Stimulated activated CD4-positive, alpha-beta T cell treated with anti-CD3 and anti-CD28 coated beads, TNF-alpha, amount 100 ng/mL, for 48 hours (primary cell): Measurements from ENCODE around the gene ATG101.
A peak's percentile ranks its signal among the peaks of the same experiment; 100 is the strongest.

ENCODE experiments used
- DNase-seq, 3 donors: peaks; one replicate each; pipeline ENCODE4 v3.0.0-alpha.2; 2020; ENCODE audit warnings: low read depth in 3 of 3

ATG101 gene, protein sequence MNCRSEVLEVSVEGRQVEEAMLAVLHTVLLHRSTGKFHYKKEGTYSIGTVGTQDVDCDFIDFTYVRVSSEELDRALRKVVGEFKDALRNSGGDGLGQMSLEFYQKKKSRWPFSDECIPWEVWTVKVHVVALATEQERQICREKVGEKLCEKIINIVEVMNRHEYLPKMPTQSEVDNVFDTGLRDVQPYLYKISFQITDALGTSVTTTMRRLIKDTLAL

DNA sequence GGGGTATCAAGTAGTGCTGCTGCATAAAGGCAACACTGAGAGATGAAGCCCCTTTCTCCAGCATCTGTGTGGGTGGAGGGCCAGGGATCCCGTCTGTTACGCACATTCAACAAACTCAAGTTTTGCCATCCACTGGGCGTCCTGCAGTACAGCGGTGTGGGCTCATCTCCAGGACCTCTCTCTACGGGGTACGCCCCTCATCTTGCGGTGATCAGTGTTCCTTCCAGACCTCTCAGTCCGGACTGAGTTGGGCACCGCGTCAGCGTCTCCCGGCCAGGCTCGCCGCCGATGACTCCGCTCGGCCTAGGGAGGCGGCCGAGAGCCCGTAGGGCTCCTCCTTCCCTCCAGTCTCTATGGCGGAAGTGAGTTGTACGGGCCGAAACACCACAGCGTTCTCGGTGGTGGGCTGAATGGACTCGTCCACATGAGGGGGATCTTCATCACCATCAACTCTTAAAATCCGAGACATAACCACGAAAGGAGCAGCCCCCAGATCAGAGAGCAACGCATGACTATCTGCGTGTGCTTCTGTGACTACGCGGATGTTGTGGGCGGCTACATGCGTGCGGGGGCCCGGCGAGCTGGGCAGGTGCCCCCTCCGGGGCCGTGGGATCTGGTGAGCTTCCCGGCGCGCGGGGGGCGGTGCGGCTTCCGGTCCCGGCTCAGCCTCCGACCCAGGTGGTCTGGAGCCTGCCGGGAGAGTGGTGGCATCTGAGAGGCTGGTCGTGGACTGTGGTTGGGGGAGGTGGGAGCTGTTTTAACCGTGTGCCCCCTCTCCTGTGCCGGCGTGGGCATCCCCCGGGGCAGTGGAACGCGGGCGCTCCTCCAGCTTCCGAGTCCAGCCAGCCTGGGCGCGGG lies at the start of gene ATG101:
Gene ATG101, plus strand, starts transcription at position 652 of the 858 bp plus-strand sequence. CDS start 3,673 bp downstream, outside the sequence.
- peak; percentile 79 to 82 (median 79) for DNase-seq

DNA sequence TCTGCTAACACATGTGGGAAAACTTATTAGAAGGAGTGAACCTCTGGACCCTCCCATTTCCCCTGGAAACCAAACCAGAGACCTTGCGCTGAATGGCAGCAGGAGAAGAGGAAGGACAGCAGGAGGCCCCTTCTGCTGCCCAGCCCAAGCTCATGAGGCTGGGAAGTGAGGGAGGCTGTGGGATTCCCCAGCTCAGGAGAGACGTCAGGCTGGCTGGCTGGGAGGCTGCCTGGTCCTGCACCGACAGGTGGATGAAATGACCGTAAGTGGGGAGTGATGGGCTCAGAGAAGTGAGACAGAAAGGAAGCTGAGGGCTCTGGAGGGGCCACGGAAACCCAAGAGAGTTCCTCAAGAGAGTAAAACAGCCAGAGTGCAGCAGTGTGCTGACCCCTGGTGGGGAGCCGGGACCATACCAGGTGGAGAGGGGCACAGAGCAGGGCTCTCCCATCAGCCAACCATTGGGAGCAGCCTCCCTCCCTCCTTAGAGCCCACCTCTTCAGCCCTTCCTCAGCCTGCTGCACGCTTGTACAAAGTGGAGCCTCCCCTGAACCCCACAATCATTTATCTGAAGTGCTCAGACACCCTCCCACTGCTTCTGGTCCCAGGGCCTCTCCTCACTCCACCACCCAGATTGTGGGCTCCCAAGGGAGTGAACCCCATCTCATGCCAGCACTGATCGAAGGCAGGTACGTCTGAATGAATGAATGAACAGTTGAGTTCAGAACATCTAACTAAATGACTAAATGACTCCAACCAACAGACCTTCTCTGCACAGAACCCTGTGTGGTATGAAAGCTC lies 49.0 kb upstream of the ATG101 start:
- DNase-seq = peak; percentile 30 to 53 (median 44)

DNA sequence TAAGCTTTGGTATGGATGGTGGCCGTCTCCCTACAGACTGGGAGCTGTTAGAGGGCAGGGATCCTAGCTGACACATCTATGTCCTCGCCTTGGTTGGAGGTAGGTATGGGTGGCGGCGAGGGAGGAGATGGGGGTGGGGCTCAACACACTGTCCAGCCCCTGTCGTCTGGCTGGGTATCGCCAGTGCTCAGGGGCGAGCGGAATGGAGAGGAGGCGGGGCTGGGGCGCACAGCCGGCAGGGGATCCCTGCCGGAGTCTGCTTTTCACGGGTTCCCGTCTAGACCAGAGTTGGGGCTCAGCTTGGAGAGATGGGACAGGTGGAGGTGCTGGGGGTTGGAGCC lies 47.0 kb upstream of the ATG101 start:
- DNase-seq = no peak

DNA sequence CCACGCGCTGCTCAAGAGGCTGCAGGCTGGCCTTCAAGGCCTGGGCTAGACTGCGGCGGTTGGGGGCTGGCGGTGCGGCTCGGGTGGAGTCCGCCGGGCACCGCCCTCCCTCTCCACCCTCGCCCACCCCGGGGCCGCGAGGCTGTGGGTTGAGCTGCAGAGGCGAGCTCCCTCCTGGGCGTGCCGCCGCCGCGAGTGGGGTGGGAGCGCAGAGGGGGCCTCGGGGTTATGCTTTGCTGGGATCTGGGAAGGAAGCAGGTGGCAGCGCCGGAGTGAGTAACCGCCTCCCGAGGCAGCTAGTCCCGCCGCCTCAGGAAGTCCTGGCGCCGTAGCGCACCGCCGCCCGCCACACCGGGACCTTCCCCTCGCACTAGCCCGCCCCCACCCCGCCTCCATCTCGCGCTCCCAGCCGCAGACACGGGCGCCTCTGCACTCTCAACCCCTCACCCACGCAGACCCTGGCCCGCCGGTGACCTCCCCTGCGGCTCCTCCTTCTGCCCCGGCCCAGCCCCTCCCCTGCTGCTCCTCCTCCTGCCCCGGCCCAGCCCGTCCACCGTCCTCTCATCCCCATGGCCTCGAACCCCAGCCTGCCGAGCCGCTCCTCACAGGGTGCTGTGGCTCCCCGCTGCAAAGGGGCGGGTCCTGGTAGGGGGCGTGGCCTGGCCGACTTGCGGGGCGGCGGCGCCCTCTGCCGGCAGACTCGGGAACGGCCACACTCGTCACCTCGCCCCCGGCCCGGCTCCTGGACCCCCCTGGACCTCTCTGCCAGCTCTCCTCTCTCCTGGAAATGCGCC lies 46.4 kb upstream of the ATG101 start:
- peak; percentile 86 to 97 (median 89) for DNase-seq

DNA sequence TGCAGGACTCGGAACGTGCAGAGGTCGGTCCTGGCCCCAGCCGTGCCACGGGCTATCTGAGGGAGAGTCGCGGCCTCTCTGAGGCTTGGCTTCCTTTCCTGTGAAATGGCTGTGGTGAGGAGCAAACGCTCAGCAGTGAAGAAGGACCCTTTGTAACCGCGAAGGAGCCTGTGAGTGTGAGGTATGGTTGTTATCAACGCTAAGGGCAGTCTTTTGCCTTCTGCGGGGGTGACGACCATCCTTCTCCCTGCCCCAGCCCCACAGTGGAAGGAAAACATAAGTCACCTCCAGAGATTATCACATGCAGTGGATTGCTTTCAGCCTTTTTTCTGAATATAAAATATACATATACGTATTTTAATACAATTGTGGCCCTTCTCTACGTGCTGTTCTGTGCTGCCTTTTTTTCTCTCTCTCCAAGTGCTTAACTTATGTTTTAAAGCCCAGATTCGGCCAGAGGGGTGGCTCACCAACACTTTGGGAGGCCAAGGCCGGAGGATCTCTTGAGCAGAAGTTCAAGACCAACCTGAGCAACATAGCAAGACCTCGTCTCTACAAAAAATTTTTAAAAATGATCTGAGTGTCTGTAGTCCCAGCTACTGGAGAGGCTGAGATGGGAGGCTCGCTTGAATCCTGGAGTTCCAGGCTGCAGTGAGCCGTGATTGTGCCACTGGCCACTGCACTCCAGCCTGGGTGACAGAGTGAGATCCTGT lies 45.6 kb upstream of the ATG101 start:
- DNase-seq = no peak

DNA sequence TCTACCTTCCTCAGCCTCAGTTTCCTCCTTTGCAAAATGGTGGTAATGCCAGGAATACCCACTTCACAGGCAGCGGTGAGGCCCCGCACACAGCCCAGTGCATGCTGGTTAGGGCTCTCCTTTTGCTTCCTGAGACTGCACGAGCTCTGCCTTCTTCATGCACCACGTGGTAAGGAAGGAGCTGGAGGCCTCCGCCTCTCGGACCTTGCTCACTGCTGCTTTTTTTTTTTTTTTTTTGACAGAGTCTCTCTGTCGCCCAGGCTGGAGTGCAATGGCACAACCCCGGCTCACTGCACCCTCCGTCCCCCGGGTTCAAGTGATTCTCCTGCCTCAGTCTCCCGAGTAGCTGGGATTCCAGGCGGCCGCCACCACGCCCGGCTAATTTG lies 44.9 kb upstream of the ATG101 start:
- DNase-seq = peak; percentile 35 to 68 (median 46)

DNA sequence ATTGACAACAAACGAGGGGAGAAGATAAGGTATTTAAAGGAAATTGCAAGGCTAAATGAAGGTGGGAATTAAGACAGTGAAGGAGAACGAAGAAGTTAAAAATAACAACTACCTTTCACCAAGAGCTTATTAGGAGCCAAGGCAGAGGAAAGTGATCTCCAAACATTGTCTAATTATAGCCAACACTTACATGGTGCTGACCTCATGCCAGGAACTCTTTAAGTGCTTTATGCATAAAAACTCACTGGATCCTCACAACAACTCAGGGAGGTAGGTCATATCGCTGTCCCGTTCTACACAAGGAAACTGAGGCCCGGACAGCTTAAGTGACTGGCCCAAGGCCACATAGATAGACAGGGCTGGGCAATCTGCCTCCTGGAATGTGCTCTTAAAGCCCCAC lies 43.5 kb upstream of the ATG101 start:
- DNase-seq = no peak

DNA sequence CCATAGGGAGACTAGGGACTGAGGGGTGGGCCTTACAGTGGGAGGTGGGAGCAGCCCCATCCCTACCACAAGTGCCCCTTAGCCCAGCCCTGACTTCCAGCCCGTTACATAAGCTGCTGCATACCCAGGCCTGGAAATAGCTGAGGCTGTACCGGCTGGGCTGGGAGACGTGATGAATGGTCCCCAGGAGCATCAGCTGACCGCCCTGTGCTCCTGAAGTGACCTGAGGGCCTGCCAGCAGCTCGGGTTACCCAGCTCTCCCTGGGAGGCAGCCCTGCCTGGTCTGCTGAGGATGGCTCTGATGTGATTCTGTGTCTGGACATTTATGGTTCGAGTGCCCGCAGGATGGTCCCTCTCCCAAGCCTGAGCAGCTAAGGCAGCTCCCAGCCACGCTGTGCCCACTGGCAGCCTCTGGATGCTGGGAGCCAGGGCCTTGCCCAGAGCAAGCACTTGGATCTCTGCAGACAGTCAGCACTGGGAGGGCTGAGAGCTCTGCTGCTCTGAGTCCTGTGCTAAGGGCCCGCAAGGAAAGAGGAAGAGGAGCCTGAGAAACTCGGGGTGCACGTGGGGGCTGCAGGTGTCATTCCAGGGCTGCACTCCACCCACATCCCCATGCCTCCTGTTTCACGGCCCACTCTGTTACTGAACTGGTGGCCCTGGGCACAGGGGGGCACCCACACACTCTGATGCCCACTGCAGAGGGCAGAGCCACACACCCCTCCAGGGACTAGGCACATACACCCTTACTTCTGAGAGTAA lies 42.5 kb upstream of the ATG101 start:
- no peak for DNase-seq

DNA sequence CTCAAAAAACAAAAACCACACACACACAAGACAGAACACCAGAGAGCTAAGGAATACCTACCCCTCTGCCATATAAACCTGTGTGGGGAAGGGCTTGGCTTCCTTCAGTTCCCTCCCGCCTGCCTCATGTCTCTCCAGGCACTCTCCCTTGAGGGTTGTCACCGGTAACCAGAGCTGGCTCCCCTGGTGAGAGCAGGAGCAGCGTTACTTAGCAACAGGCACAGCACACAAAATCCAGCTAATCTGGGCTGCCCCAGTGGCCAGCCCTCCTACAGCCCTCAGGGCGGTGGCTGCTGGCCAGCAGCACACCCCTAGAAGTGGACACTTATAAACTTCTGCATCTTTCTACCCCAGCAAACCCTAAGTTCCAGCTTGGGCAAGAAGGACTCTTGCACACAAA lies 40.1 kb upstream of the ATG101 start:
- DNase-seq = no peak

DNA sequence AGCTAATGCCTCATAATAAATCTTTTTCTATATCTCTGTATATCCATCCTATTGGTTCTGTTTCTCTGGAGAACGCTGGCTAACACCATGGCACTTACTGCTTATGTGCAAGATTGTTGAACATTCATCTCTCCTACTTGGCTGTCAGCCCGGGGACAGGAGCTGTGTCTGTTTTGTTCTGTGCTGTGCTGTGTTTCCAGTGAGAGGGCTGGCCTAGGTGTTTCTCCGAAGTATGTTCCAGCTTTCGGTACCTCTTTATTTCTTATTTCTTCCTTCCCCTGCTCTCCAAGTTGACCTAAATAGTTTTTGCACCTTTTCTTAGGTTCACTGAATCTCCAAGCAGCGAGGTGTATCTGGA lies 37.4 kb upstream of the ATG101 start:
- no peak for DNase-seq

DNA sequence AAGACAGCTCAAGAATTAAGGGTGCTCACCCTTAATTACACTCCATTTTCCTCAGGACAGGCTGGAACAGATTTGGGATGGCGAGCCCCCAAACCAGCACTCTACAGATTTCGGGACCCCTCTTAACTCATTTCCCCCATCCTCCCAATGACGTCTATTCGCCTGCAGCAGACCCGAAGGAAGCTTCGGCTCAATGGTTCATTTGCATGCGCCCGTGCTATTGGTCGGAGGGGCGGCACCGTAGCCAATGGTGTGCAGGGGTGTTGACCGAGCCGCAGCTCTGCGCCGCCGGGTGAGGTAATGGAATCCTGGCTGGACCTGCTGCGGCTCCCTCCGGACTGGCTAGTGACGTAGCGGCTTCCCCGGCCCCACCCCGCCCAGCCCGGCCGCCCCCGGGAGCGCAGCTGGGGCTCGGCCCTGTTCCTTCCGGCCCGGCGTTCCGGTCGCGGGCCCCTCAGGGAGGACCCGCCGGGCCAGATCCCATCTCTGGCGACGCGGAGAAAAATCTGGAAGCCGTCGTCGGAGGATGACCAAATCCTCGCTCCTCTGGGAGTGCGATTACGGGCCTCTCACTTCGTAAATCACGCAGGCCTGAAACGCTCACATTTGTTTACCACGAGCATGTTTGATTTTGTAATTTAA lies 36.9 kb upstream of the ATG101 start:
- peak; percentile 79 to 88 (median 80) for DNase-seq

DNA sequence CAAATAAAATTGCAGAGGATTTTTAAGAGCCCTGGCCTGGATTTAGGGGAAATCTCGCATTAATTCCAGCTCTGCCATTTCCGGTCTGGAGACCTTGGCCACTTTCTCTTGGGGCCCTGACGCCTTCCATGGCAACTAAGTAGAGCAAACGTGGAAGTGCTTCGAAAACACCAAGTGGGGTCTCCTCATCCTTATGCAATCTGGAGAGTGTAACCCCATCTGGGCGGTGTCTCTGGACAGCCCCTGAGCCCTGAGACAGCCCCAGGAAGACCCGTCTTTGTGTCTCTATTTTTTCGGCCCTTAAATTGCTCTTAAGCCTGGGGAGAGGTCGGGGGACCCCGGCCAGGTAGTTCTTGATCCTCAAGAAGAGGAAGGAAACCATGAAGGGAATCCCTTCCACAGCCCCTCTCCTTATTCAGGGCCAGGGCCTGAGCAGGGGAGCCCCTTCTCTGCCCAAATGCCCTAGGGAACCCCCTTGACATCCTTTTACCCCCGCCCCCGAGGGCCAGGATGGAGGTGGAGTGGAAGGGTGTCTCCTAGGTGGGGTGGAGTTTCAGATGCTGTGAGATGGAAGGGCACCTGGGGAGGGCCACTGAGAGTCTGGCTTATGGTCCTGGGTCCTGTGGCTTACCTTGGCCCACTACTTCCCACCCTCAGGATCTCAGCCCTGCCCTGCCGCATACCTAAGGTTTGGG lies 36.2 kb upstream of the ATG101 start:
- no peak for DNase-seq

DNA sequence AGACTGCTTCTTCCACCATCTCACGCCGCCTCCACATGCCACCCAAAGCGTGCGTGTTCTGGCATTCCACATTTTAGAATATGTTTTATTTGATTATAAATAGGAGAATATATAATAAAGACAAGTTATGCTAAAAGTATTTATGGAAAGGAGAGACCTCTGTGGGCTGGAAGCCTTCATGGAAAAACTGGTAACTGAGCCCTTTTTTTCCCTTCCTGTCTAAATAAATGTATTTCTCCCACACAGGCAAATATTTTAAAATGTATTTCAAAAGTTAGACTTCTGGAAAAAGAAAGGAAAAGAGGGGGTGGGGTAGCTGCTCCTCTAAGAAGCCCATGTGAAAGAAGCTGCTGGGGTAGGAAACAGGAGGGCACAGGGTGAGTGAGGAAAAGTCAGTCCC lies 34.6 kb upstream of the ATG101 start:
- DNase-seq = no peak

DNA sequence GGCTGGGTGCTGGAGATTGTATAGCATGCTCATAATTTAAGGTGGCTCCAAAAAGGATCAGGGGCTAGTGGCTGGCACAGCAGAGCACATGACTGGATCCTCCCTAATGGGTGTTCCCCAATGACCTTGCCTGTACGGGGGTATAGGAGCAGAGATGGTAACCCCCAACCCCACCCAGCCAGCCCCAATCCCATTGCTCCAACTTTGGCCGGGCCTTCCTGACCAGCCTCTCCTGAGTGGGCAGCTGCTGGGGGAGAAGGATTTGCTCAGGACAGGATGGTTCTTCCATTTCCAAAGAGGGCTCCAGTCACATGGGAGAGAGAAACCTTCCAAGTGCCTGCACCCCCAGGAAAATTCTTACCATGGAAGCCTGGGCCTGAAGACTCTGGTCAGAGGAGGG lies 33.9 kb upstream of the ATG101 start:
- DNase-seq = no peak

DNA sequence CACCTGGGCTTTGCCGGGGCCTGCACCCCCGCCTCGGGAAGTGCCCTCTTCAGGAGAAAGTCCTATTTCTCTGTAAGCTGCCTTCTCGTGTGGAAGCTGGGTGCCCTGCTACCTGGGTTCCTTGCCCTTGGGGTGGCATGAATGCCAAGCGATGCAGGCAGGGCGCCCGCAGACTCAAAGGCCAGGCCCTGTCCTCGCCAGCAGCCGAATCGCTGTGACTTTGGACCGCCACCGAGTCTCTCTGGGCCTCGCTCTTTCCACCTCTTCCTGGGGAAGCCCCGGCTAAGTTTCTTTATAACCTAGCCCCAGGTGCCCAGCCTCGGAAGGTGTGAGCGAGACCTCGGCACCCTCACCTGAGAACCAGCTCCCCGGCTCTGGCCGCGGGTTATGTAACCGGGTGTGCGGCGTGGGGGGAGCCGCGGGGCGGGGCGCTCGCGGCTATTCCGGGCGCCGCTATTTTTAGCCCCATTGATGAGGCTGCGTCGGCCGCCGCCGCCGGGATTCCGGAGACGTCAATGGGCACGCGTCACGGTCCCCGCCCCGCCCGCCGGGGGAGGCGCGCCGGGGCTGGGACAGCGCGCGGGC lies 33.1 kb upstream of the ATG101 start:
- DNase-seq = peak; percentile 44 to 68 (median 54)

DNA sequence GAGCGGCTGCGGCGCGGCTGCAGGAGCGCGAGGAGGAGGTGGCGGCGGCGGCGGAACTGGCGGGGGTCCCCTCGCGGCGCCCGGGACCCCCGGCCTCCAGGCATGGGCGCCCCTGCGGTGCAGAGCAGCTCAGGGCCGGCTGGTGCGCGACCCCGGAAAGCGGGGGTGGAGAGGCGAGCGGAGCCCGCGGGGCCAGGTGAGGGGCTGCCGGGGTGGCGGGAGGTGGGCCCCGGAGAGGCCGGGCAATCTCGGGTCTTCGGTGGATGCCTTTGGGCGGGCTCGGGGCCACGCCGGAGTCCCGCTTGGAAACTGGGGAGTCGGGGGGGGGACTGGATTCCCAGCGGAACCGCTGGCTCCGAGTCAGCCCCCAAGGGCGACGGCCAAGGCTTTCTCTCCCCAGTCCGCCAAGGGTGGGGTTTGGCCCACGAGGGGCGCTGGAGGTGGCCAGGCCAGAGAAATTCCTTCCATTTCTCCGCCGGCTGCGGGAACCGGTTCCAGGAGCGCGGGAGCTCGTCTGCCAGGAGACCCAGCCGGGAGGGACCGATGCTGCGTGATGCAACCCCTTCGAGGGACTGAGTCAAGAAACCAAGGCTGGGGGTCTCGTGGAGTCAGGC lies 32.4 kb upstream of the ATG101 start:
- no peak for DNase-seq

DNA sequence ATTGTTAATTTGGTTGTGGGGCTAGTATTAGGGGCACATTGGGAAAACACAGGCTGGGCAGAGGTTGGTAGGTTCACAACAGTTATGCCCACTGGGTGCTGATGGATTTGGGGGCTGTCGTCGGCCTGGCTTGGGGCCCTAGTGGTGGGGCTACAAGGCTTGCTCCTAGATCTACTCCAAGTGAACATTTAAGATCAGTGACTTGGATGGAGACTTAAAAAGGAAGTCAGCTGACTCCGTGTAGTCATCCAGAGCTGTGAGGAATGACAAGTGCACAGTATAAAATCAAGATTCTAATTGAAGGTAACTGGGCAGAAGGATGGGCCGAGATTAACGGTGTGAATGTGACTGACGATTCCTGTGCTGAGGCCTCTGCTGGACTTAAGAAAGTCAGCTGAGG lies 31.3 kb upstream of the ATG101 start:
- no peak for DNase-seq

DNA sequence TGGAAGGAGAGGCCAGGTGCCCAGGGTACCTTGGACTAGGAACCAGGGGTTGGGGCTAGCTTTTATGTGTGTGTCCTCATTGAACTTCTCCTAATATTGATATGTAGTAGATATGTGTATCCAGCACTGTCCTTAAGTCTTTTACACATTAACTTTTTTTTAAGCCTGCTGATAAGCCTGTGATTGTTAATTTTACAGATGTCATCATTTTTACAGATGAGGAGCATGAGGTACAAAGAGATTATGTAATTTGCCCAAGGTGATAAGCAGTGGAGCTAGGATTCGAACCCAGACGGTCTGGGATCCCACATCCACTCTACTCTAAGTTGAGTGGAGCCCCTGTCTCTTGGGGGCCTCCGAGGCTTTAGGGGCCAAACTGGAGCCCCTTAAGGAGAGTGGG lies 28.7 kb upstream of the ATG101 start:
- DNase-seq = no peak
